Kidney (tissue), 14 donors: ENCODE measurements around the gene MCU. TPM values are rescaled to one million over a fixed set of nuclear protein-coding genes. Genes with fewer than 3 reads are reported as not detected.

Experiments used
- DNase-seq, 5 donors: peaks; one replicate each; pipeline ENCODE4 v3.0.0-alpha.2; 2013 to 2020
- FAIRE-seq: peaks from 2 replicates; lab custom pipeline; 2012; peaks lifted over from hg19 to GRCh38; lab: Jason Lieb, UNC
- H3K27ac ChIP-seq, 2 donors: one replicate each; pipeline ENCODE4 v1.7.0; 2013; ENCODE audit warnings: low read depth in 2 of 2, low read length in 2 of 2, inconsistent platforms in 1 of 2
- H3K27me3 ChIP-seq: one replicate; pipeline ENCODE4 v1.7.1; 2013; ENCODE audit warnings: low read length, inconsistent platforms; ENCODE audit not compliant: control insufficient read depth, insufficient read depth
- H3K36me3 ChIP-seq, 3 donors: one replicate each; pipeline versions ENCODE4 v1.7.0 to v1.7.1; 2013; ENCODE audit warnings: low read length in 3 of 3, control low read depth in 1 of 3, inconsistent platforms in 1 of 3; ENCODE audit not compliant: insufficient read depth in 3 of 3, control insufficient read depth in 2 of 3
- H3K4me1 ChIP-seq, 3 donors: one replicate each; pipeline versions ENCODE4 v1.7.0 to v1.7.1; 2013; ENCODE audit warnings: low read length in 3 of 3, inconsistent platforms in 1 of 3, low read depth in 1 of 3; ENCODE audit not compliant: control insufficient read depth in 2 of 3, insufficient read depth in 2 of 3
- H3K4me3 ChIP-seq, 3 donors: one replicate each; pipeline versions ENCODE4 v1.7.0 to v1.8.1; 2013; ENCODE audit warnings: low read length in 3 of 3, control low read depth in 1 of 3, inconsistent platforms in 1 of 3
- H3K9ac ChIP-seq, 3 donors: one replicate each; pipeline versions ENCODE4 v1.7.0 to v1.7.1; 2013; ENCODE audit warnings: low read length in 3 of 3, control low read depth in 1 of 3, inconsistent platforms in 1 of 3
- H3K9me3 ChIP-seq, 3 donors: one replicate each; pipeline versions ENCODE4 v1.7.0 to v1.7.1; 2013; ENCODE audit warnings: low read length in 3 of 3, control low read depth in 1 of 3, inconsistent platforms in 1 of 3; ENCODE audit not compliant: control insufficient read depth in 2 of 3, insufficient read depth in 1 of 3
- CTCF ChIP-seq: IDR thresholded peaks from 3 replicates; pipeline ENCODE4 v1.5.1; 2012; ENCODE audit warnings: mild to moderate bottlenecking, moderate library complexity, borderline replicate concordance; ENCODE audit not compliant: insufficient read depth; ENCODE audit errors: extremely low read depth
- intact Hi-C: fragments of 100-400 bp; cut with DNase I; formaldehyde crosslinking; loops from one replicate; pipeline ENCODE4 v1.11.1; 2022
- polyA plus RNA-seq: library from polyadenylated mRNA; stranded (reverse); fragments of 350-450 nt; fragmentation: Illumina TruSeq; extraction: RNeasy Lipid Tissue Mini Kit (QIAGEN cat#74804); gene quantifications from one replicate; pipeline ENCODE4 v1.2.3, GENCODE V29; 2014; ENCODE audit warnings: low read depth, low replicate concordance; ENCODE audit not compliant: insufficient read depth
- total RNA-seq: library from RNA; stranded (reverse); fragmentation: NEBNext Ultra II Directional; extraction: Animal tissue kit (Norgen Biotek cat#: 25700); gene quantifications from one replicate; pipeline ENCODE4 v1.2.1, GENCODE V29; 2021
- donor health status: control.
- donor health status: control.
- donor health status: control.
- donor health status: control.
- donor health status: control.
- donor health status: DM: yes; HTN: yes; CAD: no.
- donor health status: Normal renal cell carcinoma (clear cell type).

The MCU gene
- total and polyA plus RNA-seq, 2 donors from 2014 or later: 18.6 to 37.6 TPM

- intact Hi-C loops: no loop called here
- peaks cover 0 to 4% (median 2%) of the 10 kb centered on the region in 3 donors for H3K4me1 ChIP-seq
- H3K27ac ChIP-seq: peak overlapping the region; percentile 23 to 74
- H3K27me3 ChIP-seq: no peaks in the 10 kb centered on the region
- H3K9ac ChIP-seq: no peak overlapping the region
- DNase-seq (peak in 3 of 5 donors; percentile 17 to 87 (median 82)), FAIRE-seq (no peak)
- no peak for TF ChIP-seq CTCF
- H3K36me3 ChIP-seq: no peaks in the 10 kb centered on the region
- no peaks in the 10 kb centered on the region for H3K9me3 ChIP-seq
- H3K4me3 ChIP-seq: peak overlapping the region in 1 of 3 donors; percentile 13
These were observed 3.7 kb upstream of the MCU start for GRCh38 chr10:72688208-72688651.

DNA sequence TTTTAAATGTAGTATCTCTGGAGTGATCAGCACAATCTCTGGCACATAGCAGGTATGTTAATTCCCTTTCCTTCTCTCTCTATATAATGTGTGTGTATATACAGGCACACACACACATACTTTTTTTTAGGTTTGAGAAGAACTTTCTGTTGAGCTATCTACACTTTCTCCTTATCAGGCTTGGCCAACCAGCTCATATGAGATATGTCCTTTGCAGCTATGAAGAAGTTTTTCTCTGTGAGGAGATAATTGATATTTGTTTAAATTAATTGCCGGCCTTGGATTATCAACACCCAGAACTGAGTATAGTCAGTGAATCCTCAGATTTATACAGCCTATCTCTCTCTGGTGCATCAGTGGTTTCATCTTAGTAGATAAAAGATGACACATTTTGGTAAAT is 2.3 kb upstream of the MCU start:
- DNase-seq (no peak), FAIRE-seq (no peak)
- intact Hi-C loops: loop anchor here (10.0 kb wide), 1 partner anchor 135 kb away; no protein-coding TSS in a partner anchor
- no peak overlapping the region for H3K9ac ChIP-seq
- no peaks in the 10 kb centered on the region for H3K9me3 ChIP-seq
- TF ChIP-seq CTCF: no peak
- H3K4me1 ChIP-seq: peaks cover 0 to 10% (median 2%) of the 10 kb centered on the region in 3 donors
- no peak overlapping the region for H3K4me3 ChIP-seq
- H3K27me3 ChIP-seq: no peaks in the 10 kb centered on the region
- no peak overlapping the region for H3K27ac ChIP-seq
- no peaks in the 10 kb centered on the region for H3K36me3 ChIP-seq

GRCh38 chr10:72690071-72690755 is 1.7 kb upstream of the MCU start:
- intact Hi-C loops: loop anchor here (10.0 kb wide), 1 partner anchor 135 kb away; no protein-coding TSS in a partner anchor
- H3K4me3 ChIP-seq: no peak overlapping the region
- no peaks in the 10 kb centered on the region for H3K27me3 ChIP-seq
- FAIRE-seq (no peak), DNase-seq (no peak)
- no peak overlapping the region for H3K9ac ChIP-seq
- no peak for TF ChIP-seq CTCF
- no peaks in the 10 kb centered on the region for H3K9me3 ChIP-seq
- H3K27ac ChIP-seq: no peak overlapping the region
- H3K4me1 ChIP-seq: peaks cover 0 to 12% (median 2%) of the 10 kb centered on the region in 3 donors
- no peaks in the 10 kb centered on the region for H3K36me3 ChIP-seq
